ENCODE results near the gene CASP2. TPM values are rescaled to one million over a fixed set of nuclear protein-coding genes. Genes with fewer than 3 reads are reported as not detected.

The CASP2 gene
- total RNA-seq, 1 experiment from 2014 or later, result 64.1 TPM

GRCh38 chr7:143355450-143356385, 67.6 kb downstream of the CASP2 start:
- H3K79me2 ChIP-seq (ENCODE audit: insufficient read depth, low read length), result no peaks in the 10 kb centered on the region
- no peak overlapping the region for H2AFZ ChIP-seq (ENCODE audit: low read depth, low read length, poor library complexity, severe bottlenecking)
- H3K4me1 ChIP-seq (ENCODE audit: control insufficient read depth in 1 of 2, insufficient read depth in 2 of 2, low read length in 2 of 2), result no peaks in the 10 kb centered on the region
- no peaks in the 10 kb centered on the region for H3K9me2 ChIP-seq (ENCODE audit: insufficient read depth)
- CTCF ChIA-PET, result no interaction called here
- DNase-seq (ENCODE audit: low read depth, low spot score) (no peak), ATAC-seq (peak; percentile 69)
- H3K9me3 ChIP-seq (ENCODE audit: control insufficient read depth in 1 of 2, insufficient read depth in 1 of 2, low read depth in 1 of 2, low read length in 2 of 2), result no peaks in the 10 kb centered on the region
- H3K4me2 ChIP-seq (ENCODE audit: low read length), result no peak overlapping the region
- POLR2A ChIA-PET, result no interaction called here
- H3K27ac ChIP-seq (ENCODE audit: low read depth, low read length), result no peak overlapping the region
- H3K4me3 ChIP-seq (replicated peaks in 1 of 2; ENCODE audit: low read depth in 1 of 2, low read length in 2 of 2), result no peak overlapping the region
- H3K9ac ChIP-seq (ENCODE audit: low read length), result no peak overlapping the region
- H4K20me1 ChIP-seq (ENCODE audit: insufficient read depth), result no peaks in the 10 kb centered on the region
- TF ChIP-seq CTCF (IDR thresholded peaks at IDR 0.05 in 2 of 3, conservative IDR thresholded peaks at IDR 0.05 in 1 of 3; ENCODE audit: borderline replicate concordance in 1 of 3, insufficient read depth in 1 of 3, low read depth in 2 of 3, low read length in 2 of 3), result peak in 2 of 3 experiments; percentile 12 to 14; a peak in 2 of 6 replicates
- TF ChIP-seq EGR1 (IDR thresholded peaks at IDR 0.05; ENCODE audit: low read depth), result no peak
- no peaks in the 10 kb centered on the region for H3K36me3 ChIP-seq (ENCODE audit: control insufficient read depth in 1 of 2, insufficient read depth in 2 of 2, low read length in 2 of 2)
- H3K27me3 ChIP-seq (ENCODE audit: insufficient read depth, low read length), result no peaks in the 10 kb centered on the region
- RAD21 ChIA-PET (ENCODE audit: low non-redundant PET in 1 of 2, low total read pairs in 2 of 2, uncharacterized antibody in 2 of 2, unreplicated experiment in 2 of 2), result no interaction called here
- no TSS peak for BruUV-seq (replicated peaks)
- intact Hi-C loops (cut with micrococcal nuclease), result no loop called here

- H3K9ac ChIP-seq (ENCODE audit: low read length), result no peak overlapping the region
- CTCF ChIA-PET, result no interaction called here
Measured at GRCh38 chr7:143356414-143357050, 68.4 kb downstream of the CASP2 start.

More at GRCh38 chr7:143356414-143357050, 68.4 kb downstream of the CASP2 start:
- Histone ChIP-seq H3K27ac (ENCODE audit: low read depth, low read length) (no peak overlapping the region), H2AFZ (ENCODE audit: low read depth, low read length, poor library complexity, severe bottlenecking) (no peak overlapping the region), H3K9me3 (ENCODE audit: control insufficient read depth in 1 of 2, insufficient read depth in 1 of 2, low read depth in 1 of 2, low read length in 2 of 2) (no peaks in the 10 kb centered on the region), H3K36me3 (ENCODE audit: control insufficient read depth in 1 of 2, insufficient read depth in 2 of 2, low read length in 2 of 2) (no peaks in the 10 kb centered on the region), H3K4me2 (ENCODE audit: low read length) (no peak overlapping the region), H3K4me3 (replicated peaks in 1 of 2; ENCODE audit: low read depth in 1 of 2, low read length in 2 of 2) (no peak overlapping the region), H3K79me2 (ENCODE audit: insufficient read depth, low read length) (no peaks in the 10 kb centered on the region), H3K9me2 (ENCODE audit: insufficient read depth) (no peaks in the 10 kb centered on the region), H3K4me1 (ENCODE audit: control insufficient read depth in 1 of 2, insufficient read depth in 2 of 2, low read length in 2 of 2) (peaks cover 0 to 2% of the 10 kb centered on the region in 2 experiments; a peak in 1 of 4 replicates), H3K27me3 (ENCODE audit: insufficient read depth, low read length) (no peaks in the 10 kb centered on the region), H4K20me1 (ENCODE audit: insufficient read depth) (no peaks in the 10 kb centered on the region)
- BruUV-seq (replicated peaks), result no TSS peak
- ChIA-PET POLR2A (no interaction called here), RAD21 (ENCODE audit: low non-redundant PET in 1 of 2, low total read pairs in 2 of 2, uncharacterized antibody in 2 of 2, unreplicated experiment in 2 of 2) (no interaction called here)
- ATAC-seq (no peak), DNase-seq (ENCODE audit: low read depth, low spot score) (no peak)
- no peak for TF ChIP-seq ZFX (IDR thresholded peaks at IDR 0.05)
- TF ChIP-seq EZH2 (IDR thresholded peaks at IDR 0.05), result no peak
- TF ChIP-seq CEBPB (IDR thresholded peaks at IDR 0.05; ENCODE audit: low read depth), result no peak
- intact Hi-C loops (cut with micrococcal nuclease), result no loop called here

Other genes with a start within 250 kb of the CASP2 start
- gene OR6V1, start 236.0 kb upstream of the CASP2 start, total RNA-seq (2021; ENCODE audit: unreplicated experiment), result not detected
- not detected for gene PIP, start 156.3 kb upstream of the CASP2 start, total RNA-seq (2021; ENCODE audit: unreplicated experiment)
- not detected for gene TAS2R39, start 104.9 kb upstream of the CASP2 start, total RNA-seq (2021; ENCODE audit: unreplicated experiment)
- gene TAS2R40, start 66.3 kb upstream of the CASP2 start, total RNA-seq (2021; ENCODE audit: unreplicated experiment), result not detected
- gene GSTK1, start 24.9 kb upstream of the CASP2 start, total RNA-seq (2021; ENCODE audit: unreplicated experiment), result 83.6 TPM
- gene TMEM139, start 3.4 kb upstream of the CASP2 start, total RNA-seq (2021; ENCODE audit: unreplicated experiment), result 9.9 TPM
- 0.47 TPM for gene CLCN1, start 27.8 kb downstream of the CASP2 start, total RNA-seq (2021; ENCODE audit: unreplicated experiment)
- 0.20 TPM for gene FAM131B, start 74.4 kb downstream of the CASP2 start, total RNA-seq (2021; ENCODE audit: unreplicated experiment)
- 144 TPM for gene ZYX, start 93.0 kb downstream of the CASP2 start, total RNA-seq (2021; ENCODE audit: unreplicated experiment)
- gene EPHA1, start 120.5 kb downstream of the CASP2 start, total RNA-seq (2021; ENCODE audit: unreplicated experiment), result 29.9 TPM
- not detected for gene TAS2R60, start 155.1 kb downstream of the CASP2 start, total RNA-seq (2021; ENCODE audit: unreplicated experiment)
- gene TAS2R41, start 189.5 kb downstream of the CASP2 start, total RNA-seq (2021; ENCODE audit: unreplicated experiment), result not detected

Data from HCT116 (cell line).